ENCODE measurements around the gene TERB2.
"Not testable (repeated sequence)": the region's sequence is repeated elsewhere in the genome, so short reads cannot be mapped to it uniquely, and the experiment has no call there.

TERB2 gene

GRCh38 chr15:44979617-44980339 lies 23.3 kb downstream of the TERB2 start:
- not testable (repeated sequence) for H3K36me3 ChIP-seq (ENCODE audit: control insufficient read depth, insufficient read depth, low read length); H3K9ac ChIP-seq (ENCODE audit: low read length); H3K4me3 ChIP-seq (ENCODE audit: low read length); H3K27ac ChIP-seq (ENCODE audit: low read depth, low read length); H3K4me1 ChIP-seq (ENCODE audit: control insufficient read depth, insufficient read depth, low read length); H3K27me3 ChIP-seq (ENCODE audit: control insufficient read depth, insufficient read depth, low read length)

GRCh38 chr15:44984144-44984543 lies 27.7 kb downstream of the TERB2 start:
- H3K4me1 ChIP-seq (ENCODE audit: control insufficient read depth, insufficient read depth, low read length); H3K36me3 ChIP-seq (ENCODE audit: control insufficient read depth, insufficient read depth, low read length); H3K4me3 ChIP-seq (ENCODE audit: low read length); H3K9ac ChIP-seq (ENCODE audit: low read length); H3K27me3 ChIP-seq (ENCODE audit: control insufficient read depth, insufficient read depth, low read length); H3K27ac ChIP-seq (ENCODE audit: low read depth, low read length): not testable (repeated sequence)

GRCh38 chr15:44986346-44987055 lies 30.0 kb downstream of the TERB2 start:
- H3K9ac ChIP-seq (ENCODE audit: low read length); H3K36me3 ChIP-seq (ENCODE audit: control insufficient read depth, insufficient read depth, low read length); H3K27ac ChIP-seq (ENCODE audit: low read depth, low read length); H3K4me1 ChIP-seq (ENCODE audit: control insufficient read depth, insufficient read depth, low read length); H3K4me3 ChIP-seq (ENCODE audit: low read length); H3K27me3 ChIP-seq (ENCODE audit: control insufficient read depth, insufficient read depth, low read length): not testable (repeated sequence)

GRCh38 chr15:44987711-44988110 lies 31.2 kb downstream of the TERB2 start:
- not testable (repeated sequence) for H3K4me3 ChIP-seq (ENCODE audit: low read length); H3K36me3 ChIP-seq (ENCODE audit: control insufficient read depth, insufficient read depth, low read length); H3K4me1 ChIP-seq (ENCODE audit: control insufficient read depth, insufficient read depth, low read length); H3K27ac ChIP-seq (ENCODE audit: low read depth, low read length); H3K27me3 ChIP-seq (ENCODE audit: control insufficient read depth, insufficient read depth, low read length); H3K9ac ChIP-seq (ENCODE audit: low read length)

GRCh38 chr15:44988184-44988869 lies 31.8 kb downstream of the TERB2 start:
- H3K4me3 ChIP-seq (ENCODE audit: low read length); H3K27me3 ChIP-seq (ENCODE audit: control insufficient read depth, insufficient read depth, low read length); H3K9ac ChIP-seq (ENCODE audit: low read length); H3K4me1 ChIP-seq (ENCODE audit: control insufficient read depth, insufficient read depth, low read length); H3K27ac ChIP-seq (ENCODE audit: low read depth, low read length); H3K36me3 ChIP-seq (ENCODE audit: control insufficient read depth, insufficient read depth, low read length): not testable (repeated sequence)

GRCh38 chr15:44988870-44989219 lies 32.4 kb downstream of the TERB2 start:
- not testable (repeated sequence) for H3K4me1 ChIP-seq (ENCODE audit: control insufficient read depth, insufficient read depth, low read length); H3K4me3 ChIP-seq (ENCODE audit: low read length)

GRCh38 chr15:44997632-44998031 lies 41.1 kb downstream of the TERB2 start:
- not testable (repeated sequence) for H3K4me3 ChIP-seq (ENCODE audit: low read length); H3K4me1 ChIP-seq (ENCODE audit: control insufficient read depth, insufficient read depth, low read length); H3K27me3 ChIP-seq (ENCODE audit: control insufficient read depth, insufficient read depth, low read length); H3K27ac ChIP-seq (ENCODE audit: low read depth, low read length); H3K9ac ChIP-seq (ENCODE audit: low read length); H3K36me3 ChIP-seq (ENCODE audit: control insufficient read depth, insufficient read depth, low read length)

More at GRCh38 chr15:44988870-44989219, 32.4 kb downstream of the TERB2 start:
- not testable (repeated sequence) for H3K9ac ChIP-seq (ENCODE audit: low read length); H3K36me3 ChIP-seq (ENCODE audit: control insufficient read depth, insufficient read depth, low read length); H3K27me3 ChIP-seq (ENCODE audit: control insufficient read depth, insufficient read depth, low read length); H3K27ac ChIP-seq (ENCODE audit: low read depth, low read length)

- Histone ChIP-seq H3K4me1 (ENCODE audit: control insufficient read depth, insufficient read depth, low read length) (no peaks in the 10 kb centered on the region), H3K27me3 (ENCODE audit: control insufficient read depth, insufficient read depth, low read length) (no peaks in the 10 kb centered on the region), H3K27ac (ENCODE audit: low read depth, low read length) (no peak overlapping the region), H3K9ac (ENCODE audit: low read length) (no peak overlapping the region), H3K4me3 (ENCODE audit: low read length) (no peak overlapping the region), H3K36me3 (ENCODE audit: control insufficient read depth, insufficient read depth, low read length) (no peaks in the 10 kb centered on the region)
Measured at GRCh38 chr15:44999105-44999504, 42.6 kb downstream of the TERB2 start.

- H3K9ac ChIP-seq (ENCODE audit: low read length); H3K4me3 ChIP-seq (ENCODE audit: low read length); H3K4me1 ChIP-seq (ENCODE audit: control insufficient read depth, insufficient read depth, low read length); H3K27ac ChIP-seq (ENCODE audit: low read depth, low read length); H3K36me3 ChIP-seq (ENCODE audit: control insufficient read depth, insufficient read depth, low read length); H3K27me3 ChIP-seq (ENCODE audit: control insufficient read depth, insufficient read depth, low read length): not testable (repeated sequence)
Measured at GRCh38 chr15:45001180-45001579, 44.7 kb downstream of the TERB2 start.

GRCh38 chr15:45003731-45004410 lies 47.4 kb downstream of the TERB2 start:
- H3K27me3 ChIP-seq (ENCODE audit: control insufficient read depth, insufficient read depth, low read length); H3K9ac ChIP-seq (ENCODE audit: low read length); H3K4me3 ChIP-seq (ENCODE audit: low read length); H3K4me1 ChIP-seq (ENCODE audit: control insufficient read depth, insufficient read depth, low read length); H3K27ac ChIP-seq (ENCODE audit: low read depth, low read length); H3K36me3 ChIP-seq (ENCODE audit: control insufficient read depth, insufficient read depth, low read length): not testable (repeated sequence)

GRCh38 chr15:45004590-45005175 lies 48.2 kb downstream of the TERB2 start:
- not testable (repeated sequence) for H3K4me3 ChIP-seq (ENCODE audit: low read length); H3K4me1 ChIP-seq (ENCODE audit: control insufficient read depth, insufficient read depth, low read length); H3K9ac ChIP-seq (ENCODE audit: low read length); H3K27me3 ChIP-seq (ENCODE audit: control insufficient read depth, insufficient read depth, low read length); H3K36me3 ChIP-seq (ENCODE audit: control insufficient read depth, insufficient read depth, low read length); H3K27ac ChIP-seq (ENCODE audit: low read depth, low read length)

GRCh38 chr15:45009046-45009445 lies 52.6 kb downstream of the TERB2 start:
- no peak overlapping the region for H3K9ac ChIP-seq (ENCODE audit: low read length)
- no peaks in the 10 kb centered on the region for H3K4me1 ChIP-seq (ENCODE audit: control insufficient read depth, insufficient read depth, low read length)
- H3K4me3 ChIP-seq (ENCODE audit: low read length), result no peak overlapping the region
- no peaks in the 10 kb centered on the region for H3K27me3 ChIP-seq (ENCODE audit: control insufficient read depth, insufficient read depth, low read length)
- no peaks in the 10 kb centered on the region for H3K36me3 ChIP-seq (ENCODE audit: control insufficient read depth, insufficient read depth, low read length)
- no peak overlapping the region for H3K27ac ChIP-seq (ENCODE audit: low read depth, low read length)

Data from rectal smooth muscle tissue (tissue), 1 donor.